A549 treated with DMSO at 1 μM for 4 hours (cell line): Measurements from ENCODE around the gene TPTE. TPM values are rescaled to one million over a fixed set of nuclear protein-coding genes. Genes with fewer than 3 reads are reported as not detected.

ENCODE experiments used
- total RNA-seq: library from RNA; stranded (reverse); fragments of 200-300 nt; extraction: Qiagen RNA extraction; gene quantifications from 5 replicates; pipeline ENCODE4 v1.2.3, GENCODE V29; 2022; ENCODE audit warnings: low read depth

Gene TPTE
- not detected in 5 replicates for total RNA-seq

DNA sequence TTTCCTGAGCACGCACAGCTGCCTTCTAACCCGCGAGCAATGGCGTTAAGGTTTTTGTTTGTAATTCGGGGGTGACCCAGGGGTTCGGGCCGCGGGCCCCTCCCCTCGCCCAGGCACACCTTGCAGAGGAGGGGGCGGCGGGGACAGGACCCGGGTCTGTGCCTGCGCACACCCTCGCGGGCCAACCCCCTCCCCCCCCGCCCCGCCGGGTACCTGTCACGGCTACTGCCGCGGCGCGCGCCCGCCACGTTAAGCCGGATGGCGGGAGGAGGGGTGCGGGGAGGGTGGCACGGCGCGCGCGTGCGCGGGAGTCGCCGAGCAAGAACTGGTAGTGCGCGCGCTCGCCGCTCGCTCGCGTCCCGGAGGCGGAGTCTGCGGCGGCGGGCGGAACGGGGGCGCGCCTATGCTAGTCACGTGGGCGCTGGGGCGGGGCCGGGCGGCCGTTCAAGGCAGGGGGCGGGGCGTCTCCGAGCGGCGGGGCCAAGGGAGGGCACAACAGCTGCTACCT, at the start of gene TPTE:
TPTE (plus strand) TSS at position 493 of the 508 bp plus-strand sequence. CDS start 17,141 bp downstream, outside the sequence.

